ENCODE measurements around the gene STMND1. TPM values are rescaled to one million over a fixed set of nuclear protein-coding genes. Genes with fewer than 3 reads are reported as not detected.

The STMND1 gene
- total and polyA plus RNA-seq, 2 experiments from 2014 or later, result not detected

- Histone ChIP-seq H3K36me3 (no peaks in the 10 kb centered on the region), H3K4me3 (no peak overlapping the region), H3K9me3 (ENCODE audit: low read depth) (no peaks in the 10 kb centered on the region), H3K27me3 (no peaks in the 10 kb centered on the region), H3K4me1 (ENCODE audit: low read depth) (no peaks in the 10 kb centered on the region), H3K27ac (no peak overlapping the region)
- no peak for DNase-seq (ENCODE audit: low read depth in 1 of 2, low spot score in 1 of 2)
- TF ChIP-seq CTCF (IDR thresholded peaks at IDR 0.05; ENCODE audit: low read depth, low read length), result no peak
Observed at GRCh38 chr6:17172836-17173470, 71.1 kb downstream of the STMND1 start.

- no peaks in the 10 kb centered on the region for H3K36me3 ChIP-seq
- no peak for DNase-seq (ENCODE audit: low read depth in 1 of 2, low spot score in 1 of 2)
- H3K4me1 ChIP-seq (ENCODE audit: low read depth), result no peaks in the 10 kb centered on the region
- no peaks in the 10 kb centered on the region for H3K27me3 ChIP-seq
- no peak for TF ChIP-seq CTCF (IDR thresholded peaks at IDR 0.05; ENCODE audit: low read depth, low read length)
- H3K27ac ChIP-seq, result no peak overlapping the region
- no peak overlapping the region for H3K4me3 ChIP-seq
- H3K9me3 ChIP-seq (ENCODE audit: low read depth), result no peaks in the 10 kb centered on the region
Observed at GRCh38 chr6:17178326-17178725, 76.5 kb downstream of the STMND1 start.

DNA sequence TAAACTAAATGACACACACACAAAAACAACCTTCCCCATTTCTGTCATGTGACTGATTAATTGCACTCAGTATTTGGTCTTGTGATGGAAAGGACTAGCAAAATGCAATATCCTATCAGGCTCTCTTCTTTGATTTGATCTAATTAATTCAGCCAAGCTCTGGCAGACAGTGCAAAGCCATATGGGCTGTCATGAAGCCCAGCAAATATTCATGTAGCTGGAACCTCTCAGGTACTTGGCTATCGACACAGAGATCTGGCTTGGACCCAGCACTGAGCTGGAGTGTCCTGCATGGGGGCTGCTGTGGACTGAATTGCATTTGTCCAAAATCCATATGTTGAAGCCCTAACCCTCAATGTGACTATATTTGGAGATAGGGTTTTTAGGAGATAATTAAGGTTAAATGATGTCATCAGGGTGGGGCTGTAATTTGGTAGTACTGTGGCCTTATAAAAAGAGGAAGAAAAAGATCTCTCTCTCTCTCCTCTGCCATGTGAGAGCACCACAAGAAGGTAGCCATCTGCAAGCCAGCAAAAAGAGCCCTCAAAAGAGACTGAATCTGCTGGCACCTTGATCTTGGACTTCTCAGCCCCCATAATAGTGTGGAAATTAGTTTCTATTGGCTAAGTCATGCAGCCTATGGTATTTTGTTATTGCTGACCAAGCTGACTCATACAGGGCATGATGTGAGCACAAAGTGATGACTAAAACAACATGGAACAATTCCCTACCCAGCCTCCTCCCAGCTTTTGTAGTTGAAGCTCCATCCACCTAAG is 77.1 kb downstream of the STMND1 start:
- no peak for TF ChIP-seq CTCF (IDR thresholded peaks at IDR 0.05; ENCODE audit: low read depth, low read length)
- H3K4me1 ChIP-seq (ENCODE audit: low read depth), result no peaks in the 10 kb centered on the region
- no peaks in the 10 kb centered on the region for H3K36me3 ChIP-seq
- H3K27ac ChIP-seq, result no peak overlapping the region
- peak in 1 of 2 donors; percentile 23 for DNase-seq (ENCODE audit: low read depth in 1 of 2, low spot score in 1 of 2)
- no peaks in the 10 kb centered on the region for H3K27me3 ChIP-seq
- no peaks in the 10 kb centered on the region for H3K9me3 ChIP-seq (ENCODE audit: low read depth)
- H3K4me3 ChIP-seq, result no peak overlapping the region

DNA sequence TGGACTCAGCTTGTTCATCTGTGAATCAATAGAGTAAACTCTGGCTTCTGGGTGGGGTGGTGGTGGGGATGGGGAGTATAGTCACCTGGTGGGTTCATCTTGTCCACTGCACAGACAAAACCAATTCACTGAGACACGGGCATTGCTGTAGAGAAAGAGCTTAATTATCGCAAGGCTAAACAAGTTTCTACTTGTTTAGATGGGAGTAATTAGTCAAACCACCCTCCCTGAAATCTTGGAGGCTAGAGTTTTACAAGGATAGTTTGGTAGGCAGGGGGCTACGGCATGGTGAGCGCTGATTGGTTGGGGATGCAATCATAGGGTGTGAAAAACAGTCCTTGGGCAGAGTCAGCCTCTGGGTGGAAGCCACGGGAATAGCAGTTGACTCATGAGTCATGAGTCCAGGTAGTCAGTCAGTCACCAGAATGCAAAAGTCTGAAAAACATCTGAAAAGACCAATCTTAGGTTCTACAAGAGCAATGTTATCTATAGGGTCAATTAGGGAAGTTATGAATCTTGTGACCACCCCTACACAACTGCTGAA is 77.8 kb downstream of the STMND1 start:
- DNase-seq (ENCODE audit: low read depth in 1 of 2, low spot score in 1 of 2), result no peak
- H3K9me3 ChIP-seq (ENCODE audit: low read depth), result no peaks in the 10 kb centered on the region
- no peaks in the 10 kb centered on the region for H3K36me3 ChIP-seq
- no peaks in the 10 kb centered on the region for H3K4me1 ChIP-seq (ENCODE audit: low read depth)
- TF ChIP-seq CTCF (IDR thresholded peaks at IDR 0.05; ENCODE audit: low read depth, low read length), result no peak
- no peak overlapping the region for H3K4me3 ChIP-seq
- no peak overlapping the region for H3K27ac ChIP-seq
- H3K27me3 ChIP-seq, result no peaks in the 10 kb centered on the region

Other genes with a start within 250 kb of the STMND1 start
- gene RBM24, start 179.3 kb downstream of the STMND1 start, total RNA-seq, result 194 and 316 TPM in 2 replicates
- gene RBM24, start 179.3 kb downstream of the STMND1 start, polyA plus RNA-seq, result 190 and 366 TPM in 2 replicates

All from cardiac muscle cell (in vitro differentiated cells and primary cell).